Parathyroid adenoma (tissue), 2 donors: ENCODE data around the gene STARD13.

Experiments used
- H2AFZ ChIP-seq: fragments of 300-600 bp; sonication (generic); one replicate; pipeline ENCODE4 v1.7.0; 2017; ENCODE audit warnings: antibody characterized with exemption, mild to moderate bottlenecking
- H3K27ac ChIP-seq: fragments of 300-600 bp; sonication (generic); one replicate; pipeline ENCODE4 v1.7.0; 2017
- H3K27me3 ChIP-seq: fragments of 300-600 bp; sonication (generic); one replicate; pipeline ENCODE4 v1.7.0; 2017; ENCODE audit warnings: low read length; ENCODE audit not compliant: control insufficient read depth, insufficient read depth
- H3K36me3 ChIP-seq: fragments of 300-600 bp; sonication (generic); one replicate; pipeline ENCODE4 v1.7.0; 2017; ENCODE audit warnings: low read length; ENCODE audit not compliant: control insufficient read depth, insufficient read depth
- H3K4me1 ChIP-seq: fragments of 300-600 bp; sonication (generic); one replicate; pipeline ENCODE4 v1.7.0; 2017; ENCODE audit warnings: control low read depth
- H3K4me2 ChIP-seq: fragments of 300-600 bp; sonication (generic); one replicate; pipeline ENCODE4 v1.7.0; 2017; ENCODE audit warnings: low read length
- H3K4me3 ChIP-seq: fragments of 300-600 bp; sonication (generic); one replicate; pipeline ENCODE4 v1.7.0; 2017; ENCODE audit warnings: low read depth, low read length
- H3K79me2 ChIP-seq: fragments of 300-600 bp; sonication (generic); one replicate; pipeline ENCODE4 v1.7.0; 2017; ENCODE audit warnings: control low read depth
- H3K9ac ChIP-seq: fragments of 300-600 bp; sonication (generic); one replicate; pipeline ENCODE4 v1.7.0; 2017; ENCODE audit warnings: mild to moderate bottlenecking
- H3K9me3 ChIP-seq: fragments of 300-600 bp; sonication (generic); one replicate; pipeline ENCODE4 v1.7.0; 2017; ENCODE audit warnings: low read length; ENCODE audit not compliant: control insufficient read depth
- CTCF ChIP-seq: fragments of 300-600 bp; sonication (generic); IDR thresholded peaks from one replicate; pipeline ENCODE4 v1.7.0; 2017; ENCODE audit warnings: antibody characterized with exemption, mild to moderate bottlenecking
- donor health status: primary hyperparathyroidism.

The STARD13 gene

GRCh38 chr13:33224686-33225085 is 60.9 kb downstream of the STARD13 start:
- no peak overlapping the region for H3K4me2 ChIP-seq
- H3K4me3 ChIP-seq, result no peak overlapping the region
- peaks cover 3% of the 10 kb centered on the region for H3K79me2 ChIP-seq

GRCh38 chr13:33224191-33224590 is 61.4 kb downstream of the STARD13 start:
- H3K4me1 ChIP-seq, result peaks cover 9% of the 10 kb centered on the region
- no peak overlapping the region for H3K4me2 ChIP-seq
- H3K9me3 ChIP-seq, result peaks cover 5% of the 10 kb centered on the region
- peaks cover 3% of the 10 kb centered on the region for H3K79me2 ChIP-seq
- no peaks in the 10 kb centered on the region for H3K36me3 ChIP-seq
- no peak overlapping the region for H3K4me3 ChIP-seq
- no peak overlapping the region for H3K27ac ChIP-seq
- no peak overlapping the region for H3K9ac ChIP-seq
- no peaks in the 10 kb centered on the region for H3K27me3 ChIP-seq
- H2AFZ ChIP-seq, result no peak overlapping the region
- no peak for TF ChIP-seq CTCF

More at GRCh38 chr13:33224686-33225085, 60.9 kb downstream of the STARD13 start:
- no peaks in the 10 kb centered on the region for H3K36me3 ChIP-seq
- peaks cover 14% of the 10 kb centered on the region for H3K4me1 ChIP-seq
- no peak overlapping the region for H3K9ac ChIP-seq
- no peaks in the 10 kb centered on the region for H3K27me3 ChIP-seq
- H3K9me3 ChIP-seq, result peaks cover 5% of the 10 kb centered on the region
- TF ChIP-seq CTCF, result no peak
- no peak overlapping the region for H3K27ac ChIP-seq
- no peak overlapping the region for H2AFZ ChIP-seq

GRCh38 chr13:33219926-33220325 is 65.6 kb downstream of the STARD13 start:
- H3K9ac ChIP-seq, result no peak overlapping the region
- no peaks in the 10 kb centered on the region for H3K36me3 ChIP-seq
- peaks cover 13% of the 10 kb centered on the region for H3K4me1 ChIP-seq
- H3K4me3 ChIP-seq, result no peak overlapping the region
- H3K27ac ChIP-seq, result no peak overlapping the region
- H3K27me3 ChIP-seq, result no peaks in the 10 kb centered on the region
- H2AFZ ChIP-seq, result no peak overlapping the region
- peaks cover 6% of the 10 kb centered on the region for H3K79me2 ChIP-seq
- no peak overlapping the region for H3K4me2 ChIP-seq
- peaks cover 5% of the 10 kb centered on the region for H3K9me3 ChIP-seq
- no peak for TF ChIP-seq CTCF

GRCh38 chr13:33218426-33218825 is 67.1 kb downstream of the STARD13 start:
- Histone ChIP-seq H3K4me1 (peaks cover 13% of the 10 kb centered on the region), H3K9ac (no peak overlapping the region), H3K9me3 (no peaks in the 10 kb centered on the region), H3K4me3 (no peak overlapping the region), H3K27ac (no peak overlapping the region), H3K36me3 (no peaks in the 10 kb centered on the region), H2AFZ (no peak overlapping the region), H3K27me3 (no peaks in the 10 kb centered on the region), H3K4me2 (no peak overlapping the region), H3K79me2 (peaks cover 2% of the 10 kb centered on the region)
- no peak for TF ChIP-seq CTCF

- Histone ChIP-seq H3K36me3 (no peaks in the 10 kb centered on the region), H3K4me3 (no peak overlapping the region), H3K27me3 (no peaks in the 10 kb centered on the region), H3K9me3 (no peaks in the 10 kb centered on the region), H3K27ac (no peak overlapping the region), H3K79me2 (peaks cover 2% of the 10 kb centered on the region), H2AFZ (no peak overlapping the region), H3K9ac (no peak overlapping the region), H3K4me1 (peaks cover 13% of the 10 kb centered on the region), H3K4me2 (peak overlapping the region; percentile 10)
- no peak for TF ChIP-seq CTCF
Observed at GRCh38 chr13:33218020-33218419, 67.5 kb downstream of the STARD13 start.
